GM13977 (cell line): ENCODE measurements around the gene GFER.
"Not testable (repeated sequence)": the region's sequence is repeated elsewhere in the genome, so short reads cannot be mapped to it uniquely, and the experiment has no call there.

Experiments
- DNase-seq: peaks from one replicate; pipeline ENCODE4 v3.0.0; 2012; ENCODE audit warnings: low spot score
- CTCF ChIP-seq: IDR thresholded peaks from 2 replicates; pipeline ENCODE4 v1.5.1; 2012; ENCODE audit warnings: mild to moderate bottlenecking, control low read depth; ENCODE audit not compliant: insufficient read depth; ENCODE audit errors: extremely low read depth, missing control alignments
- in situ Hi-C: fragments of 300-500 bp; cut with MboI; formaldehyde crosslinking; loops from one replicate; pipeline ENCODE4 v1.12.0; 2022; ENCODE audit warnings: low sequenced_read_pairs, low pct_unique_long_range_greater_than_20kb, mixed read lengths, inconsistent platforms; ENCODE audit not compliant: unreplicated experiment

GFER gene

GRCh38 chr16:1958715-1959268 lies 25.2 kb upstream of the GFER start:
- in situ Hi-C loops: no loop called here
- DNase-seq: no peak
- TF ChIP-seq CTCF: peak; percentile 6

DNA sequence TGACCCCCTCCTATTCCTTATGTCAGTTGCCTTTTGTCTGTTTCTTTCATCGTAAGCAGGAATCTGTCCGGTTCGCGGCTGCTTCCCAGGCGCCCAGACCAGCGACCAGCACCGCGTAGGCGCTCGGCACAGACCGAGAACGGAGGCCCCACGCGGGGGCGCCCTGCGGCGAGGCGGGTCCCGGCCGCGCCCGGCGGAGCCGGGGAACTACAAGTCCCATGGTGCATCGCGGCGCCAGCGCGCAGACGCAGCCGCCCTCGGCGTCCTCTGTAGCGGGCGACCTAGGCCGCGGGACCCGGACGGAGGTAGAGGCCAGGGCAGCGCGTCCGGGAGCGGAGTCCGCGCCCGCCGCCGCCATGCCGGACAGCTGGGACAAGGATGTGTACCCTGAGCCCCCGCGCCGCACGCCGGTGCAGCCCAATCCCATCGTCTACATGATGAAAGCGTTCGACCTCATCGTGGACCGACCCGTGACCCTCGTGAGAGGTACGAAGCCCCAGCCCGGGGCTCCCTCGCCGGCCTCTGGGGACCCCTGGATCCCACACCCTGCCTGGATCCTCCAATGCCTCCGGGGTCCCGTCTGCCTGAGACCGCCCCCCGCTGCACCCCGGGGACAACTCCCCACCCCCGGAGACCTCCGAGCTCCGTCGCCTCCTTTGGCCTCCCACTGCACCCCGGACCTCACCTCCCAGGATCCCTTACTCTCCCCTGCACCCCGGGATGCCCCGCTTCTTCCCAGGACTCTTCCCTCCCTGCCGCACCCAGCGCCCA lies 24.5 kb upstream of the GFER start, which contains the start of gene NDUFB10:
Gene NDUFB10, plus strand, starts transcription at position 270 of the 771 bp plus-strand sequence. Its CDS starts 87 bp downstream, at position 357.
- TF ChIP-seq CTCF: peak; percentile 93
- DNase-seq: peak; percentile 94
- in situ Hi-C loops: no loop called here

DNA sequence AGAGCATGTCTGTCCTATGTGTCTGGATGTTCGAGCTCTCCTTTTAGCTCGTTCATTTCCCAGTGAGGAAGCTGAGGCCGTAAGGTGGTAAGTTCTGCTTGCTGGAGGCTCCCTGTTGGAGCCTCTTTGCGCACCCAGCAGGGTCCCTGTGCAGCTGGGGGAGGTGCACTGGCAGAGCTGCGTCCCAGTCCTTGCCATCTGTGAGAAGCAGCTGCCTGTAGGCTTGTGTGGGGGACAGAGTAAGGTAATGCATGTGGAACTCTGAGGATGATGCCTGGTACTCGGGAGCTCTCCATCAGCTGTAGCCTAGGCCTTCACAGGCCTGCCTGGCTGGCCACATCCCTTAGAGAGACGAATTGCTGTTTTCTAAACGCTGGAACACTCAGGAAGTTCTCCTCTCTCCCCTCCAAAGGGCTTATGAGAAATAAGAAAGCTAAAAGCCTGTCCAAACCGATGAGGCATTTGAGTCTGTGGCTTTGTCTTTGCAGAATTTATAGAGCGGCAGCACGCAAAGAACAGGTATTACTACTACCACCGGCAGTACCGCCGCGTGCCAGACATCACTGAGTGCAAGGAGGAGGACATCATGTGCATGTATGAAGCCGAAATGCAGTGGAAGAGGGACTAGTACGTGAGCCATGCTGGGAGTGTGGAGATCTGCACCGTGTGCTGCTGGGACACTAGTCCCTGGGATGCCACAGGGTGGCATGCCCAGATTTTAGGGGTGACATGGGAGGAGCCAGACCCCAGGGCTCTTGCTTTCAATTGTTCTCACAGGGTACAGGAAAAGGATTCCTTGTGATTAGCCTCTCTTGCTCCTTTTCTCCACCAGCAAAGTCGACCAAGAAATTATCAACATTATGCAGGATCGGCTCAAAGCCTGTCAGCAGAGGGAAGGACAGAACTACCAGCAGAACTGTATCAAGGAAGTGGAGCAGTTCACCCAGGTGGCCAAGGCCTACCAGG lies 23.0 kb upstream of the GFER start:
- TF ChIP-seq CTCF: no peak
- in situ Hi-C loops: no loop called here
- DNase-seq: no peak

DNA sequence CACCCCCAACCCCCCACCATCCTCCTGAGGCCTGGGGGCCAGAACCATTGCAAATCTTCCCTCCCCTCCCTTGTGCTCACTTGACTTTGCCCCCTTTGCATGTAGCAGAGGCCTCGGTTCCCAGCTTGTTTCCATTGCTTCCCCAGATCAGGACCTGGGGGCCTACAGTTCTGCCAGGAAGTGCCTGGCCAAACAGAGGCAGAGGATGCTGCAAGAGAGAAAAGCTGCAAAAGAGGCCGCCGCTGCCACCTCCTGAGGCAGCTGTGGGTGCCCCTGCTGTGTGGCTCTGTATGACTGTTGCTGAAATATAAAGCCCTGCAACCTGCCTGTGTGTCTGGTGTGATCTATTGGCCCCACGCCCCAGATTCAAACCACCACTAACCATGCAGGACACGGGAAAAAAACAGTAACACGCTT lies 22.3 kb upstream of the GFER start:
- TF ChIP-seq CTCF: no peak
- no peak for DNase-seq
- in situ Hi-C loops: no loop called here

GRCh38 chr16:1962161-1963153 lies 21.5 kb upstream of the GFER start:
- DNase-seq, in situ Hi-C loops: not testable (repeated sequence)

DNA sequence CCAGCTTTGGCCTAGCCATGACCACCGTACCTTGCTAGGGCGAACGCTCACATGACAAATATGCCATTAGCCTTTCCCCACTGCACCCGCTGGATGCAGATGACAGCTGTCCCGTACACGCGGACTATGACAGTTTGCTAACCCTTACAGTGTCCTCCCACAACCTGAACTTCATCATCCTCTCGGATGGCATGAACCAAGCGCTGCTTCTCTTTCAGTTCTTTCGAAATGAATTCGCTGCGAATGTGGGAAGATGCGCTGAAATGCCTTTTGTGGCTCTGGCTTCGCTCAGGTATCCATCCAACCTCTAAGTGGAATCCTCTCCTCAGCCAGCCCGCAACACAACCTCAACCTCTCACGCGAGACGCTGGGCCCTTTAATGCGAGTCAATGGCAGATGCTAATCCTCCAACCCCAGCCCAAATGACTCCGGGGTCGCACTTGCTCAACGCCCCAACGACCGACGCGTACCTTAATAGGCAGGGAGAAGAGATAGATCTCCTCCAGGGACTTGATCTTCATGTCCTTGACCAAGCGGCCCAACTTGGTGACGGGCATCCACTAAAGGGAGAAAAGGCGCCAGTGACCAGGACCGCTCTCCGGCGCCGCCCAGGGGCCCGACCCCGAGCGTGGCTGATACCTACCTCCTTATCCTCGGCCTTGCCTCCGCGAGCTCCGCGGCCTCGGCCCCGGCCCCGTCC lies 20.0 kb upstream of the GFER start:
- no peak for DNase-seq
- in situ Hi-C loops: no loop called here
- TF ChIP-seq CTCF: peak; percentile 23
